HG03432 (cell line): ENCODE results near the gene CD8B2.
"Not testable (repeated sequence)": the region's sequence is repeated elsewhere in the genome, so short reads cannot be mapped to it uniquely, and the experiment has no call there.

Experiments
- ATAC-seq: cut with Tn5 transposase; IDR thresholded peaks from one replicate; pipeline ENCODE4 v1.9.1; 2021; ENCODE audit warnings: mild to moderate bottlenecking, moderate library complexity; ENCODE audit not compliant: unreplicated experiment

The CD8B2 gene

GRCh38 chr2:106486551-106487385 is at the start of gene CD8B2:
Gene CD8B2, plus strand, starts transcription at chr2:106487364. Its CDS starts 63 bp downstream, at chr2:106487427.
- ATAC-seq: not testable (repeated sequence)

DNA sequence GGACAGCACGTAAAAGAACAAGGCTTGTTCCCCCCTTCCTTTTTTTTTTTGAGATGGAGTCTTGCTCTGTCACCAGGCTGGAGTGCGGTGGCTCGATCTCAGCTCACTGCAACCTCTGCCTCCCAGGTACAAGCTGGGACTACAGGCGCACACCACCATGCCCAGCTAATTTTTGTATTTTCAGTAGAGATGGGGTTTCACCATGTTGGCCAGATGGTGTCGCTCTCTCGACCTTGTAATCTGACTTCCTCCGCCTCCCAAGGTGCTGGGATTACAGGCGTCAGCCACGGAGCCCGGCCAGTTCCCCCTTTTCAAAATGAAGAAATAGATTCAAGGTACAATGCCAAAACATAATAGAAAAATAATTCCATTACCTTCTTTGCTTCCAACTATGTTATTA is 25.3 kb upstream of the CD8B2 start:
- ATAC-seq: not testable (repeated sequence)

DNA sequence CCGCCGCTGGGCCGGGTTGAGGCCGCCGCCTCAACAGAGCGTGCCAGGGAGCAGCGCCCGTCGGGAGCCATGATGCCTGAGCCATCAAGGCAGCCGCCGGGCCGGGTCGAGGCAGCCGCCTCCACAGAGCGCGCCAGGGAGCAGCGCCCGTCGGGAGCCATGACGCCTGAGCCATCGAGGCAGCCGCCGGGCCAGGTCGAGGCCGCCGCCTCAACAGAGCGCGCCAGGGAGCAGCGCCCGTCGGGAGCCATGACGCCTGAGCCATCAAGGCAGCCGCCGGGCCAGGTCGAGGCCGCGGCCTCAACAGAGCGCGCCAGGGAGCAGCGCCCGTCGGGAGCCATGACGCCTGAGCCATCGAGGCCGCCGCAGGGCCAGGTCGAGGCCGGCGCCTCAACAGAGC is 19.6 kb upstream of the CD8B2 start:
- not testable (repeated sequence) for ATAC-seq

- ATAC-seq: not testable (repeated sequence)
Measured at GRCh38 chr2:106468107-106468506, 19.1 kb upstream of the CD8B2 start, which contains the start of gene RGPD3. Gene RGPD3, minus strand, starts transcription at chr2:106468413. Its CDS starts 125 bp downstream, at chr2:106468288.

GRCh38 chr2:106470658-106471057 is 16.5 kb upstream of the CD8B2 start:
- not testable (repeated sequence) for ATAC-seq

DNA sequence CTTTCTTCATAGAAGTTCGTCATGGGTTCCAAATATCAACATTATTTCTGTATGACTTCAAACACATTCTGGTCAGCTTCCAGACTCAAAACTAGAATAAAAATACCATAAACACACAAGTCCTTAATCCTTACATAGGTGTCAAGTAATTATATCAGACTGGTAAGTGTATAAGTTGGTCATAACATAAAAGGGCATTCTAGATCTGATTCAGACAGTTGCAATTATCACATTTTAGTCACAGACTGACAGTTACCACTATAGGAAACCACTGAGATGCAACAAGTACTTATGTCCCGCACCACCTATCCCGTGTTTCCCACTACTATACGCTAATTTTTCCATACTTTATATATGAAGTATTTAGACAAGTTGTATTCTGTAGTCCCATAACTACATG is 9.5 kb upstream of the CD8B2 start:
- ATAC-seq: not testable (repeated sequence)

- not testable (repeated sequence) for ATAC-seq
Measured at GRCh38 chr2:106479563-106479962, 7.6 kb upstream of the CD8B2 start.

GRCh38 chr2:106487386-106488191 is 425 bp downstream of the CD8B2 start:
- not testable (repeated sequence) for ATAC-seq

DNA sequence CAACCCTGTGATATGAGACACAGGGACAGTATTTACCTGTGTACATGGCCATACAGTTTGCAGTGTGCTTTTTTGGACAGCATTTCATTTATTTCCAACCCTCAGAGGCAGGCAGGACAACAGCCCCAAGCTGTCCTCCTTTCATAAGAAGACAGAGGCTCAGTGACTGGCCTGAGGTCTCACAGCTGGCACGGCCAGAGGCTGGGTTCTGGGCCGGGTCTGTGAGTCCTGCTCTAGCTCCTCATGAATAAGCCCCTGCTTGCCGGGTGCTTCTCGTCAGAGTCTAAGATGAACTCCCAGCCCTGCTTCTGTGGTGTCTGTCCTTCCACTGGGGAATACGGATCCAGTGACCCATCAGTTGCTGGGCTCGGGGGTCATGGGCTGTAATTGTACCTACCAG is 2.5 kb downstream of the CD8B2 start:
- ATAC-seq: not testable (repeated sequence)

GRCh38 chr2:106492399-106492798 is 5.2 kb downstream of the CD8B2 start:
- ATAC-seq: not testable (repeated sequence)

- ATAC-seq: not testable (repeated sequence)
Measured at GRCh38 chr2:106492913-106493312, 5.7 kb downstream of the CD8B2 start.

DNA sequence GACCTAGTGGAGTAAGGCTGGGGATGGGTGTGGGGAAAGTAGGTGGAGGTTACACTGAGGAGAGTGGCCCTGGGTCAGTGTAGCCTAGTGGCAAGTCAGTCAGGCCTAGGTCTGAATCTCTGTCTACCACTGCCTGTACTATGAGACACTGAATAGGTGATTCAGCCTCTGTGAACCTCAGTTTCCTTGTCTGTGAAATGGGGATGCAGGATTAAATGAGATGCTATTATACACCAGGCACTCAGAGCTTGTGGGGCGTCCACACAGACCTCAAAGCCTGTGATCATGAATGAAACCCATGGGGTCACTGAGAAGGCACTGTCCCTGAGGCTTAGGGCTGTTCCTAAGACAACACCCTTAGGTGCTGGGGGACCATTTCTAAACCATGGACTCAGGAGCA is 11.4 kb downstream of the CD8B2 start:
- not testable (repeated sequence) for ATAC-seq

DNA sequence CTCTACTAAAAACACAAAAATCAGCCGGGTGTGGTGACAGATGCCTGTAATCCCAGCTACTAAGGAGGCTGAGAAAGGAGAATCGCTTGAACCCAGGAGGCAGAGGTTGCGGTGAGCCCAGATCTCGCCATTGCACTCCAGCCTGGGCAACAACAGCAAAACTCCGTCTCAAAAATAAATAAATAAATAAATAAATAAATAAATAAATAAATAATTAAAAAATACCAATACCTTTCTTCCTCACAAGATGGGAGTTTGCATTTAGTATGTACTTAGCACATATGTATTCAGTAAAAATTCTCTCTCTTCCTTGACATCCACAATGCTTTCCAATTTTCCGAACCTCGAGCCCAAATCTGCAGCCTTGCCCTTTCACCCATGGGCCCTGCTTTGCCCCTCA is 13.2 kb downstream of the CD8B2 start:
- not testable (repeated sequence) for ATAC-seq

- not testable (repeated sequence) for ATAC-seq
Measured at GRCh38 chr2:106502351-106502750, 15.2 kb downstream of the CD8B2 start.

GRCh38 chr2:106504192-106504591 is 17.0 kb downstream of the CD8B2 start:
- not testable (repeated sequence) for ATAC-seq

DNA sequence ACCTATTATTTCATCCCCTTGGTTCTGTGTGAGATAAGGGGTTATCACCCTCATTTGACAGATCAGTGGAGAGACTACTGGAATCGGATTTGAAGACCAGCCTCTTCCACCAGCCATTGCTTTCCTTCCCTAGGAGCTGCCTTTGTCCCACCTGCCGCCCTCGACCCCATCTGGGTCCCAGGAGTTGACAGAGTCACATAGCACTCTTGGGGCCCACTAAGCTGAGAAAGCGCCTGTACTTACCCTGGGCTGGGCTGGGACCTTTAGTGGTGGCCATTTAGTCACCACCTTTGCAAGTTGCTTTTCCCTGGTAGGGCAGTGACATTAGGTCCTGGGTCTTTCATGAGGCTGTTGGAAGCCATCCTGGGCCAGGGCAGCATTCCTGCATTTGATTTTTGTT is 17.6 kb downstream of the CD8B2 start:
- not testable (repeated sequence) for ATAC-seq

GRCh38 chr2:106506002-106506687 is 19.0 kb downstream of the CD8B2 start:
- not testable (repeated sequence) for ATAC-seq

DNA sequence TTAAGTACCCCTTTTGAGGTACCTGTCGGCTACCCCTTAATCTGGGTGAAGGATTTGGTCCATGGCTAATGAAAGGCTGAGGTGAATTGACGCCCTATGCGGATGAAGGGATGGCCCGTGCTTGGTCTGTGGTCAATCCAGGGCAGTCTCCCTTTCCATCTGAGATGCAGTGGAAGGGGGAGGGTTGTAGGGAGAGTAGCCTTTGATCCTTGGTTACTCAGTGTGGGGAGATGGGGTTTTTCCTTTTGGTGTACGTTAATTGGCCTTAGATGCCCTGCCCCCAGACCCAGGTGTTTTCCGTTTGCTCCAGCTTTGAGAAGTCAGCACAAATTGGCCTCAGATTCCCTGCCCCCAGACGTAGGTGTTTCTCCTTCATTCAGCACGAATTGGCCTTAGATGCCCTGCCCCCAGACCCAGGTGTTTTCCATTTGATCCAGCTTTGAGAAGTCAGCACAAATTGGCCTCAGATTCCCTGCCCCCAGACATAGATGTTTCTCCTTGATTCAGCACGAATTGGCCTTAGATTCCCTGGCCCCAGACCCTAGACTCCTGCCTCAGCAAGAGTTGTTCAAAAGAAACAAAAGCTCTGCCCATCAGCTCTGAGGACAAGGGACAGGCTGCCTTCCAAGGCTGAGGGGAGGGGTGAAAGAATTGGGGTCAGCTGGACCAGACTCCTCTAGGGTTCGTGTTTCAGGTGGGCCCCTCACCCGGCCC is 21.7 kb downstream of the CD8B2 start:
- ATAC-seq: not testable (repeated sequence)

GRCh38 chr2:106509374-106509770 is 22.2 kb downstream of the CD8B2 start:
- ATAC-seq: not testable (repeated sequence)

DNA sequence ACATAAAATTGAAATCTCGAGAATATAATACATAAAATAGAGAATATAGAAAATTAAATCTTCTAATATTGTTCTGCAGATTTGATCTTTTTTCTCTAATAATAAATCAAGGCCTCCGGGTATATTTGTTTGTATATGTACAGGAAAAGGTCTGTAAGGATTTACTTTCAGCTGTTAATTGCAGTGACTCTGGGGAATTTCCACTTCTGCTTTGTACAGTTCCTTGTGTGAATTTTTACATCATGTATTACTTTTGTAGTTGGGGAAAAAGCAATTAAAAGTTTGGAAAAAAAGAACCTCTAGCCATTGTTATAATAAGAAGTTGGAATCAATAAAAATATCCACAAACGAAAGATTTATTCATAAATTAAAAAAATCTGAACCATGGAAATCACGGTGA is 23.6 kb downstream of the CD8B2 start:
- not testable (repeated sequence) for ATAC-seq
